AG09319 (cell line): ENCODE results near the gene FRMD7.

Experiments
- DNase-seq: peaks from one replicate; pipeline ENCODE4 v3.0.0-alpha.2; 2010; ENCODE audit warnings: low read depth; ENCODE audit errors: extremely low read depth
- TF ChIP-seq, protein P1 (sequence below): IDR thresholded peaks from 2 replicates; pipeline ENCODE4 v1.5.1; 2011; ENCODE audit warnings: low read depth, mild to moderate bottlenecking, inconsistent platforms, low read length, moderate library complexity

FRMD7 gene

DNA sequence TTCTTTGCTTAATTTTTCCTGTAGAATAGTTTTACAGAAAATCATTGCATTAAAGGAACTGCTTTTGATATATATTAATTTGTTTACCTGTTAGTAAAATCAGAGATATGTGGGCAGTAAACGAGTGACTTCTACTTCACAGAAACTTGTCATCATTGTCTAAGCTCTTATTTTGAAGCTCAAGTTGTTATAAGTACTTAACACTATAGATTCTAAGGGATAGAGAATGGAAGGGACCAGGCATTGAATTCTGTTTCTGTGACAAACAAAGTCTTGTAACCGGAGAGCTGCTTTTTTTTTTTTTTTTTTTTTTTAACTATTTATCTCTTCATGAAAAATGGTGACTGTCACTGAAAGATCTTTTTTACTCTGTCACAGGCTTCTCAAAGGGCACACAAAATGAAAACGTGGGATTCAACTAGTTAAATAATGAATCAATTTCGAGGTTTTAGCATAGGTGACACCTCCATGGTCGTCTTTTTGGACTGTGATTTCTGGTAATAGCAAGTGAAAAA is 90.3 kb downstream of the FRMD7 start:
- no peak for DNase-seq
- TF ChIP-seq, protein P1, sequence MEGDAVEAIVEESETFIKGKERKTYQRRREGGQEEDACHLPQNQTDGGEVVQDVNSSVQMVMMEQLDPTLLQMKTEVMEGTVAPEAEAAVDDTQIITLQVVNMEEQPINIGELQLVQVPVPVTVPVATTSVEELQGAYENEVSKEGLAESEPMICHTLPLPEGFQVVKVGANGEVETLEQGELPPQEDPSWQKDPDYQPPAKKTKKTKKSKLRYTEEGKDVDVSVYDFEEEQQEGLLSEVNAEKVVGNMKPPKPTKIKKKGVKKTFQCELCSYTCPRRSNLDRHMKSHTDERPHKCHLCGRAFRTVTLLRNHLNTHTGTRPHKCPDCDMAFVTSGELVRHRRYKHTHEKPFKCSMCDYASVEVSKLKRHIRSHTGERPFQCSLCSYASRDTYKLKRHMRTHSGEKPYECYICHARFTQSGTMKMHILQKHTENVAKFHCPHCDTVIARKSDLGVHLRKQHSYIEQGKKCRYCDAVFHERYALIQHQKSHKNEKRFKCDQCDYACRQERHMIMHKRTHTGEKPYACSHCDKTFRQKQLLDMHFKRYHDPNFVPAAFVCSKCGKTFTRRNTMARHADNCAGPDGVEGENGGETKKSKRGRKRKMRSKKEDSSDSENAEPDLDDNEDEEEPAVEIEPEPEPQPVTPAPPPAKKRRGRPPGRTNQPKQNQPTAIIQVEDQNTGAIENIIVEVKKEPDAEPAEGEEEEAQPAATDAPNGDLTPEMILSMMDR = no peak

- no peak for DNase-seq
- TF ChIP-seq, protein P1 = no peak
Measured at GRCh38 chrX:132034648-132035047, 93.2 kb downstream of the FRMD7 start.

DNA sequence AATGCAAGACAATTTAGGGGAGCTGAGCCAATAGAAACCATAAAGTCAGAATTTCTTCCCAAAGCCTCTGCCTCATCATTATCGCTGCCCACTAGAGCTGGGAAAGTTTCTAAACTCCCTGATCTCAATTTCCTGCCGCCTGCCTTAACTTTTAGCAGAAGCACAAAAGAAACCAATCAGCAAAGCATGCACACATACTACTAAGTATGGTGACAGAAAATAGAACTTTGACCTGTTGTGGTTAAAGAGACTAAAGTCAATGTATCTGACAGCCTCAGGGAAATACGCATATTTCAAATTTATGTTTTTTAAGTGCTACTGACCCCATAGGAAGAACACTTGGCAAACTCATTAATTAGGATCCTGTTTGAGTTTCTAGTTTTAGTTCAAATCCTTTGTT is 94.7 kb downstream of the FRMD7 start:
- TF ChIP-seq, protein P1 = no peak
- DNase-seq = no peak

GRCh38 chrX:132031867-132032266 is 96.0 kb downstream of the FRMD7 start:
- no peak for DNase-seq
- TF ChIP-seq, protein P1 = no peak

DNA sequence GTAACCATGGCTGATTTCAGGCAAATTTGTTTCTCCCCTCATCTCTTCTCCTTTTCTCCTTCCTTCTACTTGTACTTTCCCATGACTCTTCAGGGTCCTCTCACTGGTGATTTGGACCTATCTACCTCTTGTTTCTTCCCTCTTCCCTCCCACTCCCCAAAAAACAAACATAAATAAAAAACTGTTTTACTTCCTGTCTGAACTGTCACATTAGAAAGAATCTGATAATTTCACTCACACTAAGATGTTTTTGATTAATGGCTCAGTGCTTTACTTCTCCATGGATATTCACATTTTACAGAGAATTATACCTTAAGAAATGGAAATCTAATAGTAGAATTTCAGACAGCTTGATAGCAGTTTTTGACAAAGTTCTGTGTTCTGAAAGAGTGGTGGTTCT is 97.6 kb downstream of the FRMD7 start:
- DNase-seq = no peak
- TF ChIP-seq, protein P1 = no peak
